Mesendoderm (in vitro differentiated cells): ENCODE results near the gene IL18RAP.

Experiments used
- DNase-seq: peaks from one replicate; pipeline ENCODE4 v3.0.0; 2013
- H2AK5ac ChIP-seq: 2 replicates; pipeline ENCODE4 v1.6.1; 2013; ENCODE audit warnings: low read length, inconsistent platforms
- H2BK120ac ChIP-seq: 2 replicates; pipeline ENCODE4 v1.6.1; 2013; ENCODE audit warnings: low read depth, mild to moderate bottlenecking, low read length, moderate library complexity, mixed read lengths
- H2BK15ac ChIP-seq: replicated peaks from 2 replicates; pipeline ENCODE4 v1.6.1; 2013; ENCODE audit warnings: low read depth, mild to moderate bottlenecking, moderate library complexity
- H2BK5ac ChIP-seq: 2 replicates; pipeline ENCODE4 v1.6.1; 2013; ENCODE audit warnings: low read length, inconsistent platforms
- H3K18ac ChIP-seq: 2 replicates; pipeline ENCODE4 v1.6.1; 2013; ENCODE audit warnings: mild to moderate bottlenecking, low read length, mixed read lengths
- H3K23ac ChIP-seq: one replicate; pipeline ENCODE4 v1.6.1; 2013; ENCODE audit warnings: low read length
- H3K27ac ChIP-seq: 2 replicates; pipeline ENCODE4 v1.5.1; 2013; ENCODE audit warnings: low read depth, mild to moderate bottlenecking, inconsistent platforms, low read length, moderate library complexity
- H3K27me3 ChIP-seq: 2 replicates; pipeline ENCODE4 v1.6.1; 2013; ENCODE audit warnings: low read length, control low read depth, mild to moderate bottlenecking, inconsistent platforms; ENCODE audit not compliant: insufficient read depth, poor library complexity
- H3K36me3 ChIP-seq: 2 replicates; pipeline ENCODE4 v1.6.1; 2013; ENCODE audit warnings: low read length, inconsistent platforms; ENCODE audit not compliant: control insufficient read depth, insufficient read depth
- H3K4ac ChIP-seq: one replicate; pipeline ENCODE4 v1.6.1; 2013; ENCODE audit warnings: low read depth, mild to moderate bottlenecking, low read length, moderate library complexity
- H3K4me1 ChIP-seq: 2 replicates; pipeline ENCODE4 v1.6.1; 2013; ENCODE audit warnings: low read depth, low read length, inconsistent platforms; ENCODE audit not compliant: control insufficient read depth
- H3K4me2 ChIP-seq: 2 replicates; pipeline ENCODE4 v1.6.1; 2013; ENCODE audit warnings: low read length
- H3K4me3 ChIP-seq: 2 replicates; pipeline ENCODE4 v1.5.1; 2013; ENCODE audit warnings: mild to moderate bottlenecking, low read length
- H3K56ac ChIP-seq: one replicate; pipeline ENCODE4 v1.6.1; 2013; ENCODE audit warnings: low read length
- H3K79me1 ChIP-seq: 2 replicates; pipeline ENCODE4 v1.6.1; 2013; ENCODE audit warnings: low read length, inconsistent platforms
- H3K79me2 ChIP-seq: 2 replicates; pipeline ENCODE4 v1.6.1; 2013; ENCODE audit warnings: mild to moderate bottlenecking, low read length; ENCODE audit not compliant: control insufficient read depth, insufficient read depth
- H3K9ac ChIP-seq: 2 replicates; pipeline ENCODE4 v1.6.1; 2013; ENCODE audit warnings: low read length, inconsistent platforms
- H4K5ac ChIP-seq: one replicate; pipeline ENCODE4 v1.6.1; 2013; ENCODE audit warnings: low read length
- H4K8ac ChIP-seq: one replicate; pipeline ENCODE4 v1.6.1; 2013; ENCODE audit warnings: low read depth, mild to moderate bottlenecking, control low read depth, low read length, moderate library complexity
- WGBS: extraction: QIAGEN DNeasy Blood & Tissue Kit; methylation state at CpG from one replicate; pipeline ENCODE4 v1.1.7; 2013; ENCODE audit warnings: low lambda C conversion rate, missing lambda C conversion rate; ENCODE audit not compliant: insufficient coverage; ENCODE audit errors: extremely low coverage; 5-methylcytosine and 5-hydroxymethylcytosine counted together

The IL18RAP gene

GRCh38 chr2:102412199-102412598, 10.8 kb upstream of the IL18RAP start:
- Histone ChIP-seq H3K79me1 (no peaks in the 10 kb centered on the region), H3K36me3 (no peaks in the 10 kb centered on the region), H2BK120ac (no peak overlapping the region), H3K27ac (no peak overlapping the region), H3K9ac (no peak overlapping the region), H3K4me3 (no peak overlapping the region), H4K8ac (no peak overlapping the region), H3K4me1 (no peaks in the 10 kb centered on the region), H3K4me2 (no peak overlapping the region), H3K27me3 (no peaks in the 10 kb centered on the region), H3K4ac (no peak overlapping the region), H3K56ac (no peak overlapping the region), H3K23ac (no peak overlapping the region), H3K79me2 (no peaks in the 10 kb centered on the region), H4K5ac (no peak overlapping the region), H2BK5ac (no peak overlapping the region), H2BK15ac (no peak overlapping the region), H2AK5ac (no peak overlapping the region), H3K18ac (no peak overlapping the region)
- no peak for DNase-seq
- WGBS, result no CpG with 5 or more reads among the region's 3 CpGs

GRCh38 chr2:102417946-102418345, 5.0 kb upstream of the IL18RAP start:
- Histone ChIP-seq H3K9ac (no peak overlapping the region), H4K5ac (no peak overlapping the region), H3K4me2 (no peak overlapping the region), H2BK120ac (no peak overlapping the region), H3K4me1 (no peaks in the 10 kb centered on the region), H3K79me2 (no peaks in the 10 kb centered on the region), H2AK5ac (no peak overlapping the region), H4K8ac (no peak overlapping the region), H3K79me1 (no peaks in the 10 kb centered on the region), H3K23ac (no peak overlapping the region), H3K4me3 (no peak overlapping the region), H3K27ac (no peak overlapping the region), H3K4ac (no peak overlapping the region), H3K36me3 (no peaks in the 10 kb centered on the region), H2BK15ac (no peak overlapping the region), H3K27me3 (no peaks in the 10 kb centered on the region), H2BK5ac (no peak overlapping the region), H3K18ac (no peak overlapping the region), H3K56ac (no peak overlapping the region)
- no CpG with 5 or more reads among the region's 1 CpG for whole genome bisulfite sequencing
- DNase-seq, result no peak

- Histone ChIP-seq H3K56ac (no peak overlapping the region), H4K8ac (no peak overlapping the region), H3K27ac (no peak overlapping the region), H2BK15ac (no peak overlapping the region), H2AK5ac (no peak overlapping the region), H3K36me3 (no peaks in the 10 kb centered on the region), H3K23ac (no peak overlapping the region), H3K4me1 (no peaks in the 10 kb centered on the region), H2BK5ac (no peak overlapping the region), H3K18ac (no peak overlapping the region), H3K79me1 (no peaks in the 10 kb centered on the region), H3K4me3 (no peak overlapping the region), H3K4ac (no peak overlapping the region), H2BK120ac (no peak overlapping the region), H4K5ac (no peak overlapping the region), H3K27me3 (no peaks in the 10 kb centered on the region), H3K4me2 (no peak overlapping the region), H3K79me2 (no peaks in the 10 kb centered on the region), H3K9ac (no peak overlapping the region)
- no CpG with 5 or more reads among the region's 2 CpGs for WGBS
- no peak for DNase-seq
These were observed 4.5 kb upstream of the IL18RAP start for GRCh38 chr2:102418421-102418961.

- Histone ChIP-seq H3K4me1 (no peaks in the 10 kb centered on the region), H3K27me3 (no peaks in the 10 kb centered on the region), H2BK5ac (no peak overlapping the region), H2BK120ac (no peak overlapping the region), H3K56ac (no peak overlapping the region), H4K5ac (no peak overlapping the region), H3K4me3 (no peak overlapping the region), H3K4ac (no peak overlapping the region), H3K18ac (no peak overlapping the region), H3K79me2 (no peaks in the 10 kb centered on the region), H3K9ac (no peak overlapping the region), H3K79me1 (no peaks in the 10 kb centered on the region), H2BK15ac (no peak overlapping the region), H3K36me3 (no peaks in the 10 kb centered on the region), H3K4me2 (no peak overlapping the region), H2AK5ac (no peak overlapping the region), H3K27ac (no peak overlapping the region), H3K23ac (no peak overlapping the region), H4K8ac (no peak overlapping the region)
- no CpG with 5 or more reads among the region's 4 CpGs for WGBS
- DNase-seq, result no peak
These were observed 2.7 kb upstream of the IL18RAP start for GRCh38 chr2:102420290-102420689.

- Histone ChIP-seq H3K27ac (no peak overlapping the region), H4K8ac (no peak overlapping the region), H3K4me2 (no peak overlapping the region), H3K79me2 (no peaks in the 10 kb centered on the region), H3K4me1 (no peaks in the 10 kb centered on the region), H3K56ac (no peak overlapping the region), H2BK5ac (no peak overlapping the region), H3K4ac (no peak overlapping the region), H2BK120ac (no peak overlapping the region), H3K79me1 (no peaks in the 10 kb centered on the region), H3K36me3 (no peaks in the 10 kb centered on the region), H3K27me3 (no peaks in the 10 kb centered on the region), H2AK5ac (no peak overlapping the region), H3K18ac (no peak overlapping the region), H3K4me3 (no peak overlapping the region), H3K9ac (no peak overlapping the region), H4K5ac (no peak overlapping the region), H3K23ac (no peak overlapping the region), H2BK15ac (no peak overlapping the region)
- DNase-seq, result no peak
- WGBS, result no CpG with 5 or more reads among the region's 5 CpGs
These were observed 835 bp upstream of the IL18RAP start for GRCh38 chr2:102421890-102422759.
